IMR-90 (cell line): Measurements from ENCODE around the gene GRB2. TPM values are rescaled to one million over a fixed set of nuclear protein-coding genes. Genes with fewer than 3 reads are reported as not detected.

Experiments used
- ATAC-seq: fragments of 200-7000 bp; cut with Tn5 transposase; 2 replicates; pipeline ENCODE4 v1.9.1; 2020; ENCODE audit warnings: low read depth, mild to moderate bottlenecking, moderate library complexity
- BruUV-seq: library from RNA; stranded (reverse); fragments of 400-500 nt; replicated peaks from 2 replicates; lab custom pipeline; 2021; lab: Mats Ljungman, UMichigan
- CTCF ChIA-PET: fragments of 300-600 bp; formaldehyde crosslinking; extraction: SDS; loops from one replicate; lab custom pipeline; 2021; ENCODE audit warnings: antibody characterized with exemption; lab: Yijun Ruan, JAX
- POLR2A ChIA-PET: fragments of 300-600 bp; sonication (Branson Sonifier 250); formaldehyde crosslinking; loops from one replicate; lab custom pipeline; 2022; ENCODE audit warnings: antibody characterized with exemption; ENCODE audit not compliant: unreplicated experiment; lab: Charles Lee
- DNase-seq: peaks from one replicate; pipeline ENCODE4 v3.0.0; 2013
- H2AFZ ChIP-seq: replicated peaks from 2 replicates; pipeline ENCODE3; 2013; ENCODE audit warnings: low read length, mild to moderate bottlenecking; ENCODE audit not compliant: poor library complexity
- H2AK5ac ChIP-seq: 2 replicates; pipeline ENCODE4 v1.6.1; 2013; ENCODE audit warnings: low read depth, low read length, inconsistent platforms
- H2AK9ac ChIP-seq: replicated peaks from 2 replicates; pipeline ENCODE3; 2013; ENCODE audit warnings: mild to moderate bottlenecking, low read depth, low read length, moderate library complexity; ENCODE audit not compliant: poor library complexity
- H2BK120ac ChIP-seq: 2 replicates; pipeline ENCODE4 v1.6.1; 2013; ENCODE audit warnings: low read depth, low read length, inconsistent platforms
- H2BK15ac ChIP-seq: 3 replicates; pipeline ENCODE4 v1.6.1; 2013; ENCODE audit warnings: low read depth, low read length, inconsistent platforms
- H2BK20ac ChIP-seq: 2 replicates; pipeline ENCODE4 v1.6.1; 2013; ENCODE audit warnings: low read depth, mild to moderate bottlenecking, inconsistent platforms, low read length, moderate library complexity
- H2BK5ac ChIP-seq: 2 replicates; pipeline ENCODE4 v1.6.1; 2013; ENCODE audit warnings: mild to moderate bottlenecking, low read depth, low read length, inconsistent platforms; ENCODE audit not compliant: poor library complexity, severe bottlenecking
- H3K14ac ChIP-seq: replicated peaks from 2 replicates; pipeline ENCODE4 v1.6.1; 2013; ENCODE audit warnings: low read depth, low read length, inconsistent platforms
- H3K18ac ChIP-seq: 2 replicates; pipeline ENCODE4 v1.6.1; 2013; ENCODE audit warnings: low read depth, low read length, control low read depth
- H3K23ac ChIP-seq: 2 replicates; pipeline ENCODE4 v1.6.1; 2013; ENCODE audit warnings: low read depth, low read length, inconsistent platforms
- H3K27ac ChIP-seq: 2 replicates; pipeline ENCODE4 v1.5.1; 2013; ENCODE audit warnings: mild to moderate bottlenecking, control low read depth, low read length; ENCODE audit not compliant: insufficient read depth
- H3K27me3 ChIP-seq: 2 replicates; pipeline ENCODE4 v1.6.1; 2013; ENCODE audit warnings: low read length; ENCODE audit not compliant: control insufficient read depth, insufficient read depth
- H3K36me3 ChIP-seq: 2 replicates; pipeline ENCODE4 v1.6.1; 2013; ENCODE audit warnings: low read length, mixed read lengths; ENCODE audit not compliant: control insufficient read depth, insufficient read depth
- H3K4ac ChIP-seq: 2 replicates; pipeline ENCODE4 v1.6.1; 2013; ENCODE audit warnings: low read depth, low read length, inconsistent platforms
- H3K4me1 ChIP-seq: 2 replicates; pipeline ENCODE4 v1.6.1; 2013; ENCODE audit warnings: low read length, mixed read lengths; ENCODE audit not compliant: control insufficient read depth, insufficient read depth
- H3K4me2 ChIP-seq: 2 replicates; pipeline ENCODE4 v1.6.1; 2013; ENCODE audit warnings: low read depth, mild to moderate bottlenecking, control low read depth, low read length, moderate library complexity
- H3K4me3 ChIP-seq: 2 replicates; pipeline ENCODE4 v1.5.1; 2013; ENCODE audit warnings: low read depth, mild to moderate bottlenecking, control low read depth, low read length, moderate library complexity; ENCODE audit not compliant: insufficient read depth
- H3K56ac ChIP-seq: 2 replicates; pipeline ENCODE4 v1.6.1; 2013; ENCODE audit warnings: low read length, inconsistent platforms; ENCODE audit not compliant: insufficient read depth; ENCODE audit errors: extremely low read depth
- H3K79me1 ChIP-seq, 2 experiments: 2 replicates each; pipeline ENCODE4 v1.6.1; 2013; ENCODE audit warnings: low read length in 2 of 2, inconsistent platforms in 1 of 2, low read depth in 1 of 2
- H3K9ac ChIP-seq: 2 replicates; pipeline ENCODE4 v1.6.1; 2013; ENCODE audit warnings: low read depth, low read length, control low read depth
- H3K9me1 ChIP-seq: 2 replicates; pipeline ENCODE4 v1.6.1; 2013; ENCODE audit warnings: low read length, inconsistent platforms; ENCODE audit not compliant: insufficient read depth
- H3K9me3 ChIP-seq: 2 replicates; pipeline ENCODE4 v1.6.1; 2013; ENCODE audit warnings: low read length; ENCODE audit not compliant: control insufficient read depth, insufficient read depth
- H4K20me1 ChIP-seq: 2 replicates; pipeline ENCODE4 v1.6.1; 2013; ENCODE audit warnings: low read length, inconsistent platforms; ENCODE audit not compliant: insufficient read depth
- H4K5ac ChIP-seq: 2 replicates; pipeline ENCODE4 v1.6.1; 2013; ENCODE audit warnings: mild to moderate bottlenecking, low read depth, low read length, control low read depth
- H4K8ac ChIP-seq, 2 experiments: 2 replicates each; pipeline ENCODE4 v1.6.1; 2013; ENCODE audit warnings: low read depth in 2 of 2, low read length in 2 of 2, control low read depth in 1 of 2, inconsistent platforms in 1 of 2
- H4K91ac ChIP-seq: 2 replicates; pipeline ENCODE4 v1.6.1; 2013; ENCODE audit warnings: low read depth, low read length, inconsistent platforms; ENCODE audit not compliant: insufficient read depth
- USF2 ChIP-seq: fragments of 150-350 bp; IDR thresholded peaks from 2 replicates; pipeline ENCODE4 v1.6.1; 2017; ENCODE audit warnings: mild to moderate bottlenecking, antibody characterized with exemption, low read length, low read depth
- WGBS, 2 experiments: methylation state at CpG; one replicate each; pipeline versions ENCODE4 v1.1.5 to v1.1.7; 2013; ENCODE audit warnings: missing lambda C conversion rate in 2 of 2; ENCODE audit not compliant: insufficient read length in 1 of 2; ENCODE audit errors: extremely low coverage in 2 of 2; 5-methylcytosine and 5-hydroxymethylcytosine counted together
- dilution Hi-C: fragments of 300-500 bp; cut with HindIII; formaldehyde crosslinking; loops from one replicate; pipeline ENCODE4 v1.14.3; 2018; ENCODE audit warnings: low sequenced_read_pairs; ENCODE audit not compliant: unreplicated experiment
- in situ Hi-C: fragments of 300-500 bp; cut with MboI; formaldehyde crosslinking; loops from 3 replicates; pipeline ENCODE4 v1.14.3; 2019; ENCODE audit warnings: low sequenced_read_pairs, inconsistent platforms, mixed read lengths
- intact Hi-C: fragments of 100-400 bp; cut with micrococcal nuclease; formaldehyde crosslinking; loops from 2 replicates; pipeline ENCODE4 v1.10.0; 2022
- polyA plus RNA-seq, 3 experiments: library from polyadenylated mRNA; depleted of rRNA; stranded (reverse); fragments of >200 nt; gene quantifications; 2 replicates each; pipeline ENCODE4 v1.2.3, GENCODE V29; 2012; ENCODE audit warnings: low replicate concordance in 1 of 3
- total RNA-seq: library from RNA; depleted of rRNA; stranded (reverse); fragments of >200 nt; gene quantifications from 2 replicates; pipeline ENCODE4 v1.2.3, GENCODE V29; 2012

The GRB2 gene
- total and polyA plus RNA-seq, 2 of the 4 experiments (the other 2 are of a cell fraction) = 49.3 to 62.1 TPM

- in situ Hi-C loops = loop anchor here (25.0 kb wide), 1 partner anchor 356 kb away; no protein-coding TSS in a partner anchor
- TF ChIP-seq USF2 = no peak
- H3K4me2 ChIP-seq = no peak overlapping the region
- no peak overlapping the region for H4K91ac ChIP-seq
- ChIA-PET POLR2A (interaction anchor here (0.6 kb wide), 1 partner anchor 10 kb away, joined by 13 read pairs; no protein-coding TSS in a partner anchor), CTCF (no interaction called here)
- no peak overlapping the region for H3K27ac ChIP-seq
- ATAC-seq (no peak), DNase-seq (no peak)
- no peak overlapping the region for H2AK9ac ChIP-seq
- no peaks in the 10 kb centered on the region for H3K4me1 ChIP-seq
- no peak overlapping the region for H3K9ac ChIP-seq
- peaks cover 7% of the 10 kb centered on the region for H3K27me3 ChIP-seq
- no peaks in the 10 kb centered on the region for H3K9me1 ChIP-seq
- intact Hi-C loops = no loop called here
- H3K9me3 ChIP-seq = no peaks in the 10 kb centered on the region
- no peak overlapping the region for H3K14ac ChIP-seq
- no peaks in the 10 kb centered on the region for H3K79me1 ChIP-seq
- no peak overlapping the region for H2BK15ac ChIP-seq
- no peak overlapping the region for H2BK20ac ChIP-seq
- H4K5ac ChIP-seq = no peak overlapping the region
- no peak overlapping the region for H2BK5ac ChIP-seq
- no peak overlapping the region for H3K23ac ChIP-seq
- no peak overlapping the region for H3K4me3 ChIP-seq
- H3K4ac ChIP-seq = no peak overlapping the region
- H4K8ac ChIP-seq = no peak overlapping the region
- H3K36me3 ChIP-seq = no peaks in the 10 kb centered on the region
- no peak overlapping the region for H3K18ac ChIP-seq
- H4K20me1 ChIP-seq = no peaks in the 10 kb centered on the region
- no TSS peak for BruUV-seq
- no peak overlapping the region for H2AFZ ChIP-seq
- H2AK5ac ChIP-seq = no peak overlapping the region
- 64% methylated on average over 4 of the region's 5 CpGs; no CpG with 5 or more reads in 1 of the 2 experiments for WGBS, 2 experiments
- H2BK120ac ChIP-seq = no peak overlapping the region
- dilution Hi-C loops = no loop called here
- H3K56ac ChIP-seq = no peak overlapping the region
Measured at GRCh38 chr17:75418531-75418930, 13.1 kb upstream of the GRB2 start.
